NT2/D1 (cell line): ENCODE results near the gene KRTAP8-1.

Experiments used
- DNase-seq: peaks from one replicate; pipeline ENCODE4 v3.0.0-alpha.2; 2011; ENCODE audit warnings: low read depth, low spot score
- H3K27me3 ChIP-seq: 2 replicates; pipeline ENCODE4 v1.6.0; 2011; ENCODE audit warnings: mild to moderate bottlenecking; ENCODE audit not compliant: insufficient read length, insufficient read depth
- H3K36me3 ChIP-seq: 2 replicates; pipeline ENCODE4 v1.6.1; 2011; ENCODE audit warnings: mild to moderate bottlenecking, low read length, mixed read lengths; ENCODE audit not compliant: insufficient read depth, insufficient read length
- H3K4me1 ChIP-seq: 2 replicates; pipeline ENCODE4 v1.5.1; 2011; ENCODE audit not compliant: insufficient read depth, insufficient read length
- H3K4me3 ChIP-seq: 2 replicates; pipeline ENCODE4 v1.5.1; 2011; ENCODE audit warnings: low read depth; ENCODE audit not compliant: insufficient read length
- H3K9ac ChIP-seq: 2 replicates; pipeline ENCODE4 v1.6.0; 2011; ENCODE audit warnings: low read depth; ENCODE audit not compliant: insufficient read length
- H3K9me3 ChIP-seq: 2 replicates; pipeline ENCODE4 v1.5.1; 2011; ENCODE audit warnings: mild to moderate bottlenecking, low read length; ENCODE audit not compliant: insufficient read depth
- SUZ12 ChIP-seq: IDR thresholded peaks from 2 replicates; pipeline ENCODE4 v1.6.1; 2011; ENCODE audit not compliant: insufficient read length, insufficient read depth; ENCODE audit errors: extremely low read depth
- YY1 ChIP-seq: IDR thresholded peaks from 2 replicates; pipeline ENCODE4 v1.6.1; 2011; ENCODE audit not compliant: insufficient read length, insufficient read depth
- ZNF274 ChIP-seq: IDR thresholded peaks from 2 replicates; pipeline ENCODE4 v1.6.1; 2011; ENCODE audit warnings: mild to moderate bottlenecking, low read depth, low read length

KRTAP8-1 gene

DNA sequence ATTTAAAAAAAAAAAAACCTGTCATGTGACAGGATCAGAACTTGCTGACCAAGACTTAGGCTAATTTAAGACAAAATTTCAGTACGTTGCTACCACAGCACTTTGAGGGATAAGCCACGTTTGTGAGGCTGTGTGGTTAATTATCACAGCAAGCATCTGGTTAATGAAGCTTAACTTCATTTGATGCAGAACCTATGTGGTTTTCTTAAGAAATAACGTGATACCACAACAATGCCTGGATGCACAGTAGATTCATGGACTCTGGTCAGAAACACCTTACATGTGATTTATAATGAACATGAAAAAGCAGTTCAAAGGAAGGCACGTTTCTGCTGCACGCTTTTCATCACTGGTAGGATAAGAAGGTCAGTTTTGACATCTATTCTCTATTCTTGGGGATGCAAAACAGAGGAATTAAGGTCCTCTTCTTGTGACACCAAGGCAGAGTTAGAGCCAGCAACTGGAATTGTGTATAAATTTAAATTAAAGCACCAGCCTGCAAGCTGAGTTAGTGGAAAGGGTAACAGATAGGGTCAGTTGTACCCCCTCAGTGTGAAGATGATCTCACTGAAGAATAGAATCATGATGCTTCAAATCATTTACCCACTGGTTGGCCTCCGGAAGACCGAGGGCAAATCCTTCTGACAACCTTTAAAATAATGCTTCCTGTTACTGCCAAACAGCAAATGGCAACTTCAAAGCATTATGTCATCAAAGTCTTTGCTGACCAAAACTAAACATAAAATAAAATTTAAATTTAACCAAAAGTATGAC lies 6.0 kb upstream of the KRTAP8-1 start:
- TF ChIP-seq SUZ12 (no peak), YY1 (no peak), ZNF274 (no peak)
- Histone ChIP-seq H3K36me3 (no peaks in the 10 kb centered on the region), H3K4me1 (no peaks in the 10 kb centered on the region), H3K9me3 (no peaks in the 10 kb centered on the region), H3K4me3 (no peak overlapping the region), H3K9ac (no peak overlapping the region), H3K27me3 (no peaks in the 10 kb centered on the region)
- no peak for DNase-seq

DNA sequence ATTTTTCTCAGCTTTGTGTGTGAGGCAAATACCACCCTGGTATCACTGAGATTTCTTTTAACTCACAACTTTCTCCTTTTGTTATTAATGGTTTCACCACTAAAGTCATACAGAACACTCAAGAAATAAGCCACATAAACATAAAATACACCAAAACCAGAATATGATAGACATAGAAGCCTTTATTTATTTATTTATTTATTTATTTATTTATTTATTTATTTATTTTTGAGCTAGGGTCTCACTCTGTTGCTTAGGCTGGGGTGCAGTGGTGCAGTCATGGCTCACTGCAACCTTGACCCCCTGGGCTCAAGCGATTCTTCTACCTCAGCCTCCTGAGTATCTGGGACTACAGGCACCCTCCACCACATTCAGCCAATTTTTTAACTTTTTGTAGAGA lies 12.5 kb downstream of the KRTAP8-1 start:
- H3K27me3 ChIP-seq = no peaks in the 10 kb centered on the region
- DNase-seq = no peak
- H3K9me3 ChIP-seq = no peaks in the 10 kb centered on the region
- no peak overlapping the region for H3K9ac ChIP-seq
- H3K36me3 ChIP-seq = no peaks in the 10 kb centered on the region
- no peak for TF ChIP-seq YY1
- no peak for TF ChIP-seq SUZ12
- no peak for TF ChIP-seq ZNF274
- no peaks in the 10 kb centered on the region for H3K4me1 ChIP-seq
- H3K4me3 ChIP-seq = no peak overlapping the region

DNA sequence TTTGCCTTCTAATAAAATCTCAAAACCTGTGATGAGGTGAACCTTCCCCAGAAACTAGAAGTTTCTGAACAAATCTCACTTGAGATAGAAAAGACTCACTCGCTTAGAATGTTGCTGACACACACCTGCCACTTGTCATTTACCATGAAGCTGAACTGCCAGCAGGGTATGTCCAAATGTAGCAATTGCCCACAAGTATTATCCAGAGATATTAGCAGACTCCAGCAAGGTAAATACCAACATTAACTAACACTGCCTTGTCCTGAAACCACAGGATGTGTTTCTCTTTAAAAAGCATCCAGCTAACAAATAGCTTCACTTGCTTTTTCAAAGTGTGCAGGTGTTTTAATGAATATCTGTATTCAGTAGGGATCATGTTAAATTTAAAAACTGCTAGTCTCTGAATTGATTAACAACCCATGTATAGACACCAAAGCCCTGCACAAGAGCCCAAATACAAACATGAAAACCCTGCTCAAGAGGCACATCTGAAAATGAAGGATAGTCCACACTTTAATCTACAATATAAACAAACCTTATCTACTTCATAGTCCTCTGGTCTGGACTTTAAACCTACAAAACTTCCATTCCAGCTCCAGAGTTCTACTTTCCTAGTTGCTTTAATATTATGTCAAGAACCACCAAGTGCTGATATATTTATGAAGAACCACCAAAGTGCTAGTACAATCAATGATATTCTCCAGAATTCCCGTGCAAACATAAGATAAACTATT lies 19.3 kb downstream of the KRTAP8-1 start:
- Histone ChIP-seq H3K27me3 (no peaks in the 10 kb centered on the region), H3K9me3 (no peaks in the 10 kb centered on the region), H3K36me3 (no peaks in the 10 kb centered on the region), H3K9ac (no peak overlapping the region), H3K4me1 (no peaks in the 10 kb centered on the region), H3K4me3 (no peak overlapping the region)
- TF ChIP-seq SUZ12 (no peak), YY1 (no peak), ZNF274 (no peak)
- DNase-seq = no peak

DNA sequence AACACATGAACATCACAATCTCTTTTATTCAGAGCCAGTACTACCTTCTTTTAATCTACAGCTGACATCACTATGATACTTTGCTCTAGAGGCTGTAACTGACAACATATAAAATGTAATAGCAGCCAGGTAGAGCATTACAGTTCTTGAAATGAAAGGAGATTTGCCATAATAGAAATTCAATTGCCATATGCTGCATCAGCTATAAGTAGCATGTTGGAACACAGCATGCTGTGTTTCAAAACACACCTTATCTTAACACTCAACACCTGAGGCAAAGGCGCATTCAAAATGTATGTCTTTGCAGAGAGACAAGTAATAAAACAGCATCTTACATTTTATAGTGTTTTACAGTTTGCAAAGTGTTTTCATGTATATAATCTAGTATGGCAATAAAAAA lies 33.8 kb downstream of the KRTAP8-1 start:
- Histone ChIP-seq H3K4me3 (no peak overlapping the region), H3K36me3 (no peaks in the 10 kb centered on the region), H3K4me1 (no peaks in the 10 kb centered on the region), H3K27me3 (no peaks in the 10 kb centered on the region), H3K9ac (no peak overlapping the region), H3K9me3 (no peaks in the 10 kb centered on the region)
- DNase-seq = no peak
- no peak for TF ChIP-seq YY1
- TF ChIP-seq ZNF274 = no peak

DNA sequence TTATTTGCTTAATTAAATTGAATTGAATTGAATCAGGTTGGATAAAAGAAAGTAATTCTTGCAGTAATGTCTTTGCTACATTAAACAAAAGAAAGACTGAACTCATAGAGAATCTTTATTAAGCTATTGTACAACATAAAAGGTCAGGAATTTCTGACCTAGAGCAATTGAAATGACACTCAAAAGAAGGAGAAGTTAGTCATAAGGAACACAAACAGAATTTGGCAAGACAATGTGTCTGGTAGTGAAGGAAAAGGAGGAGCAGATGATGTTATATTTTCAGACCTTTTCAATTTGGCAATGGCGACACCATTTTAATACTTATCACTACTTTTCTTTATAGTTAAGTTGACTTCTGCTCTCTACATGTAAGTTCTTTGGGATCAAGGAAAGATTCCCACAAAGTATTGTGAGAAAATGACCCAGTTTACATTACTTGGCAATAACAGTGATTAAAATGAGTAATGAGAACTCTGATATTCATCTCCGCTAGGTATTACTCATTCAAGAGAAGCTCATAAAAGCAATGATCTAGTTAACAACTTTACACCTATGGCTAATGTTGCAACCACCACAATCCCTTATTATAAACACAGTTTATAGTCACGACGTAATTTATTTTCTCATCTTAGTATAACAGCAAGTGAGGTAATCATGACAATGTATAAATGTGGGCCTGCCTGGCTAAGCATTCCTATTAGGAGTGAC lies 43.2 kb downstream of the KRTAP8-1 start:
- TF ChIP-seq SUZ12 (no peak), YY1 (no peak), ZNF274 (no peak)
- H3K9me3 ChIP-seq = no peaks in the 10 kb centered on the region

More for the DNA sequence above, 43.2 kb downstream of the KRTAP8-1 start:
- no peak overlapping the region for H3K4me3 ChIP-seq
- no peak overlapping the region for H3K9ac ChIP-seq
- H3K4me1 ChIP-seq = no peaks in the 10 kb centered on the region
- H3K27me3 ChIP-seq = no peaks in the 10 kb centered on the region
- no peak for DNase-seq
- H3K36me3 ChIP-seq = no peaks in the 10 kb centered on the region
